ENCODE results near the gene EPHA3.

EPHA3 gene

DNA sequence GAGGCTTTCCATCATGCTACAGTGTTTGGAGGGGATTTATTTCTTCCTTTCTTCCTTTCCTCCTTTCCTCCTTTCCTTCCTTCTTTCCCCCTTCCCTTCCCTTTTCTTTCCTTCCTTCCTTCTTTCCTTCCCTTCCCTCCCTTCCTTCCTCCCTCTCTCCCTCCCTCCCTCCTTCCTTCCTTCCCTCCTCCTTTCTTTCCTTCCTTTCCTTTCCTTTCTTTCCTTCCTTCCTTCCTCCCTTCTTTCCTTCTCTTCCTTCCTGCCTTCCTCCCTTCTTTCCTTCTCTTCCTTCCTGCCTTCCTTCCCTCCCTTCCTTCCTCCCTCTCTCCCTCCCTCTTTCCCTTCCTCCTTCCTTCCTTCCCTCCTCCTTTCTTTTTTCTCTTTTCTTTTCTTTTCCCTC lies 127.2 kb downstream of the EPHA3 start:
- DNase-seq = no peak

DNA sequence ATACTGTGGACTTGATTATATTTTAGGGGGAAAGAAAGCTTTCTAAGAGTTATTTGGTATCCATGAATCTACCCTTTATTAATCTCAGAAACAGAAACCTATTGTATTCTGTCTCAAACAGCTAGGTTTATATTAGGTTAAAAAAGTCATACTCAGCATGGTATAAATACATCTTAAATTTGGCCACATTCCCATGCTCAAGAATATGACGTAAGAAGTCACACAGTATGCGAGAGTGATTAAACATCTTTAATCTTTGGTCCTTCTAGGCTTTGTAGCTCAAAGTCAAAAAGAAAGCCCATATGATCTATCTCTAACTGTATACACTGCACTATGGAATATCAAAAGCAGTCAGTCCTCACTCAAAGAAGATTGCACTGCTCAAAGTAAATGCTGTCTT lies 131.4 kb downstream of the EPHA3 start:
- DNase-seq = no peak

DNA sequence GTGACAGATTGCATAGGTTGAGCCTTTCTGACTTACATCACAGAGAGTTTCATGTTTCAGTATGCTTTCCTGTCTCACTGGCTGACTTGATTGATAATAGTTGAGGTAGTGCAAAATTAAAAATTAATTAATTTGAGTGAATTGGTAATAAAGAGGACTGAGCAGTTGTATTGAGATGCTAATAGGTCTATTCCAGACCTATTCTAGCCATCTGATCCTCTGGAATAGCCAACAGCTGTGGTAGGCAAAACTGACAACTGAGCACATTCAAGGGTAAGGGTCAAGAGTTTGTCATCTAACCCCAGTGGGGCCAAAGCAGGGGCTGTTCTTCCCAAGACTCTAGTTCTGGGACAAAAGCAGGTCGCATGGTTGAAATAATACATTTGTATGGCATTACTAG lies 132.4 kb downstream of the EPHA3 start:
- DNase-seq = no peak

DNA sequence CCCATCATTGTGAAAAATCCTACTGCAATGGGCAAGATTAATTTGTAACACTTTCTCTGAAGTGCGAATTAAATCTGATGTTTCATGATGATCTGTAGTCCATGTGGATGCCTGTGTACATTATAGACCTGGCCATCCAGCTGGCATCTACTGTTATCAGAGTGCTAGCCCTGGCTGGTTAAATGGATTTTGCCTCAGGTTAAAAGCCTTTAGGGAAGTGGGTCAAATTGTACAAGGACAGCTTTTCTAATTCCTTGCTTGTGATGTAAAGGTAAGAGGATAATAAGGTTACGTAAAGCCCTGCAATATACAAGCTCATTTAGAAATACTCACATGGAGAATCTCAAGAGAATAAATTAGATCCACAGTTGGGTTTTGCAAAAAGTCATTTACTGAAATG lies 138.2 kb downstream of the EPHA3 start:
- no peak for DNase-seq

DNA sequence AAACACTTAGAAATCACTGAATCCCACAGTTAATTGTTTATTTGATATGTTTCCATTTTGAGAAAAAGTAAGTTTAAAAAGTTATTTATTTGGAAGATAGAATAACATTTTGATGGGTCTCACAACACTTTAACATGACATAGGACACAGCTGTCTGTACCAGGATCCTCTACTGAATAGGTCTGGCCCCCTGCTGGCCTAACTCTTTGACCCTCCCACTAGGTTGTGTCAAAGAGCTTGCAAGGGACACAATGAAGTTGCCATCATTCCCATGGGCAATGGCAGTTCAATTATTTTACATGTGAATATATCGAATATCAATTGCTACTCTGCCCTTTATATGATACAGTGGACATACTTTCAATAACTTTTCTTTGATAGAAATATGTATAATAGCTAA lies 138.9 kb downstream of the EPHA3 start:
- no peak for DNase-seq

DNA sequence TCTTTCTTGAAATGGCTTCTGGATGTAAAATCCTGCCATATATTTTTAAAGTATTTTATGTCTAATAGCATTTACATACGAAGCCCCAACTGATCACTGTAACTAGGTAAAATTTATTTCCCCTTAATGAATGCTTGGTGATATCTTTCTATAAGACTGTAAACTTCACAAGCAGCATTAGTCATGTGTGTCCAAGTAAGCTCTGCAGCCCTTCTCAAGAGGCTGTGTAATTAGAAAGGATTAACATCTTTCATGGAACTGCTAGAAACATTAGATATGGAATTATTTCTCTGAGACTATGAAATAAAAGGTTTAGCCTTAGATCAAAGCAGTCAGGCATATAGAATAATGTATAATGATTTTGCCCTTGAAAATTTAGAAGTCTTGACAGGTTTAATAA lies 143.3 kb downstream of the EPHA3 start:
- DNase-seq = no peak

DNA sequence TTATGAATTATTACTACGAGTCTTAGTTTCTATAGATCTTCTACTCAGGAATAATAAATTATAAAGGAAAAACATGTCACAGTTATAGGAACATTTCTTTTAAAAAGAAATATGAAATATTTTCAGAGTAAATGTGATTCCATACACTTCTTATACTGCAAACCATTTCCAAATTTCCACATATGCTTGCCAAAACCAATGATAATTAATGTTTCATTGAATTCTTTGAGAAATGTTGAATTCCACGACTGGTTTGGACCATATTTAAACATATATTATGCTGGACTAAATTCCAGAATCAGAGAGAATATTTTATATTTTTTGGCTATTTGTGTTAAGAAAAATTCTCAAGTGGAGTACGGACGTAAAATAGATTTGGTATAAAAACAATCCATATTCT lies 144.6 kb downstream of the EPHA3 start:
- no peak for DNase-seq

DNA sequence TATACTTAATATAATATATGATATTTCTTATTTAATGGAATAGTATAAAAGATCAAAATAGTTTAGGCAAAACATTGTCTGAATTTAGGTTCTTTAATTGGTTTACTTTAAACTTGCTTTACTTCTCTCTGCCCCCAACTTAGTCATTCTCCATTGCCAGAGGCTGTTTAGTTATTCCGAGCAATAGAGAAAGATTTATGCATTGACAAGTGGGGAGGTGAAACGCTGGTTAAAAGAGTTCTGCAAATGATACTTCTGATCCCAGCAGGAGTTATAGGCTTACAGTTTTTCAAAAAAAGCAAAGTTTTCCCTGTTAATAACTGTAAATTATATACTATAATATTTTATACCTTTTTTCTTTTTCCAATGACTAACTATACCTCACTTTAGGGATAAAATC lies 145.4 kb downstream of the EPHA3 start:
- DNase-seq = no peak

DNA sequence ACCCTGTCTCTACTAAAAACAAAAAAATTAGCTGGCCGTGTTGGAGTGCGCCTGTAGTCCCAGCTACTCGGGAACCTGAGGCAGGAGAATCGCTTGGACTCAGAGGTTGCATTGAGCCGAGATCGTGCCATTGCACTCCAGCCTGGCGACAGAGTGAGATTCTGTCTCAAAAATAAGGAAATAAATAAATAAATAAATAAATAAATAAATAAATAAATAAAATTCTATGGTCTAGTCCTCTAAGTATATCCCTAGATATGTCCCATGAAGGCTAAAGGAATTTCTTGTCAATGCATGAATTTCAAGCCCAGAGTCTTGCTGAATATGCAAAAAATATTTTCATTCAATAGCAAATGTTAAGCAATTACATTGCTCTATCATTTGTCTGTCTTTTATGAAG lies 149.0 kb downstream of the EPHA3 start:
- no peak for DNase-seq

DNA sequence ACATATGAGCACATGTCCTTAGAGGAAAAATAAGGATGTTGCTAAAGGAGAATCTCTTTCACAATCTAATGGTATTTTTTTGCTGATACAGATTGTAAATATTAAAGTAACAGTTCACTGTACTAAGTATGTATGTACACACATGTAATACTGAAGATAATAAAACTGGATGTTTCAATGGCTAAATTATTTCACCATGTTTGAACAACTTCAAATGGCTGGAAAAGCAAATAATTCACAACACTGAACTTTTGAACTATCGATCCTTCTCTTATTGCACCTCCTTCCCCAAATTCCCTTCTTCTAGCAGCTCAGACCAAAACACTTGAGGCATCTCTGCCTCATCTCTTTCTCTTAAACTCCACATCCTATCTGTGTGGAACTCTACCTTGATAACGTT lies 149.5 kb downstream of the EPHA3 start:
- DNase-seq = no peak

DNA sequence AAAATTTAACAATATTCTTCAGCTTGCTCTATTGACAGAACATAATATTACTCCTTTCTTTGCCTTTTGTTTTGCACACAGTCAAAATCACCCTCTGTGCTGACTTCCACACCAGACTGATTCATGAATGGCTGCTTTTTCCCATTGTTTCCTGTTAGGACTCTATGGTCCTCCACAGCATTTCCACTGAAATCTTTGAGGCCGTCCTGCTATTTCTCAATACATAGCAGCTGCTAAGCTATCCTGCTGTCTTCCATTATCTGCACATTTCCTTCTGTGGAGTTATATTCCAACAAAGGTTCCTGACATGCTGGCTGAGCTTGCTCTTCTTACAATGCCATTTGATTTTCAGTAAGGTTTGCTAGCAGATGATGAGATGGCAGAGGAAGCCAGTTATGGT lies 153.3 kb downstream of the EPHA3 start:
- no peak for DNase-seq

DNA sequence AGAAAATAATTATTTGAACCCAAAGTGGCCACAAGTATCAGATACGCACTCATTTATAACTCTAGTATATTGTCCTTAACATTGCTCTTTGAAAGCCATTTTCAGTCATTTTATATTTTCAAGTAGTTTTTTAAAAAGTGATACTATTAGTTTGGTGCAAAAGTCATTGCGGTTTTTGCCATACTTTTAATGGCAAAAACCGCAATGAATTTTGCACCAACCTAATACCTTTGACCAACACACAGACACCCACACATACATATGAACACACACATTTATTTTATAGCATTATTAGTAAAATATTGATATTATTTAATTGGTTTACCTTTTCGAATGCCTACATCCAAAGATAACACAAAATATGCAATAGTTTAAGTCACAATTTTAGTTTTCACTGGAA lies 154.3 kb downstream of the EPHA3 start:
- DNase-seq = no peak

DNA sequence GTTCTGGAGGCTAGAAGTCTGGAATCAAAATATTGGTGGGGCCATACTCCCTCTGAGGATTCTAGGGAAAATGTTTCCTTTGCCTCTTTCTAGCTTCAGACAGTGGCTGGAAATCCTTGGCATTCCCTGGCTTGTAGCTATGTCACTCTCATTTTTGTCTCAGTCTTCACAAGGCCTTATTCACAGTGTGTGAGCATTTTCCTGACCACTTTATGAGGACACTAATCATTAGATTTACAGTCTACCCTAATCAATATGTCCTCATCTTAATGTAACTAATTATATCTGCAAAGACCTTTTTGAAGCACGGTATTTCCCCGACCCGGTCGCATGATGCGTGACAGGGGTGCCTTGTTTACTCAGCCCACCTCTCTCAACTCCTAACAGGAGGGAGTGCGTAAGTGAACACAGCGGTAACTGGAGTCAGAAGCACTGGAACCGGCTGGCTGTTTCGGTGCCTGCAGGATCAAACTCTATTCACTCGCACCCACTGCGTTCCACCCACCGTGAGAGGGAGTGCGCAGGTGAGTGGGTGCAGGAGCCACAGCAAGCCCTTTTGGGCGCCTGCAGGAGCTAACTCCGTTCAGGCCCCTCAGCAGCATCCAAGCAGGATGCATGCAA lies 155.0 kb downstream of the EPHA3 start:
- no peak for DNase-seq

DNA sequence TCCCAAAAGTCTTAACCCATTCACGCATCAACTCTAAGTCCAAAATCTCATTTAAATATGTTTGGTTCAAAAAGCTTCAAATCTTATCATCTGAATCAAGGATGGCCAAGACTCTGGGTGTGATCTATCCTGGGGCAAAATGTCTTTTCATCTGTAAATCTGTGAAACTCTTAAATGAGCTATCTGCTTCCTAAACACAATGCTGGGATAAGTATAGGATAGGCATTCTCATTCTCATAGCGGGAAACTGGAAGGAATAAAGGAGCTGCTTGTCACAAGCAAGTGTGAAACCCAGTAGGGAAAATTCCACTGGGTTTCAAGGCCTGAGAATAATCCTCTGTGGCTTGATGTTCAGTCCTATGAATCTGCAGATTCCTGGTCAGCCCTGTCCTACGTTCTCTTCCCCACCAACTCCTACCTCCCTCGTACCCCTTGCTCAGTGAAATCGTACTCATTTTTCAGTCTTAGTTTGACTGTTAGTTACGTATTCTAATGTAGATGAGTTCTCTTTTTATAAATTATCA lies 156.7 kb downstream of the EPHA3 start:
- no peak for DNase-seq

DNA sequence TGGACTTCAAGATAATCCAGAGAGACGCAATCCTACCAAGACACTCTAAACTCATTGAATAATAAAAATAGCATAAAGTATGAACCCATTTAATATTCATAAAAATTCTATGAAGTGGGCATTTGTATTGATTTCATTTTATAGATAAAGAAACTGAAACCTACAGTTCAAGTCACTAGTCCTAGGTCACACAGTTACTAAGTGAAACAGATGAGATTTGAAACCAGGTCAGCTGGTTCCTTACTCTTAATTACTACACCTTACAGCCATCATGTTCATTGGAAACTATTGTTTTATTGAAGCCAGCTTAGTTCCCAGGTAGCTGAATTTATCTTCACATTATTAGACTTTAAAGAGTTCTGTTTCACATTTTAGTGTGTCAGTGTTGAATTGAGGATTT lies 158.7 kb downstream of the EPHA3 start:
- no peak for DNase-seq

DNA sequence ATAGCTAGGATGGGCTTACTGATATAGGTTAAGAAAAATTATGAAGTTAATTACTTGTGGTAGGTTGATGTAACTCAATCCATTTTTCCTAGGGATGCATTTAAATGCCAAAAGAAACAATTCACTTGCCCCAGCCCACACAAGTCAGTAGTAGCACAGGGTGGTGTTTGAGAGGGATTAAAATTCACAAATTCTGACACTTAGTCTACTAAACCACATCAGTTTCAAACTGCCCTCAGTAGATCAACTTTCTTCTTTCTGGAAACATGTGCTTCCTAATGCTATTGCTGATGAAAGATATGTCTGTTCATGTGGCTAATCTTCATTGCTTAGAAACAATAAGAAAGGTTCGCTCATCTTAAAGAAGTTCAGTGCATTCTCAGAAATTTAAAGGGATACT lies 160.6 kb downstream of the EPHA3 start:
- no peak for DNase-seq

DNA sequence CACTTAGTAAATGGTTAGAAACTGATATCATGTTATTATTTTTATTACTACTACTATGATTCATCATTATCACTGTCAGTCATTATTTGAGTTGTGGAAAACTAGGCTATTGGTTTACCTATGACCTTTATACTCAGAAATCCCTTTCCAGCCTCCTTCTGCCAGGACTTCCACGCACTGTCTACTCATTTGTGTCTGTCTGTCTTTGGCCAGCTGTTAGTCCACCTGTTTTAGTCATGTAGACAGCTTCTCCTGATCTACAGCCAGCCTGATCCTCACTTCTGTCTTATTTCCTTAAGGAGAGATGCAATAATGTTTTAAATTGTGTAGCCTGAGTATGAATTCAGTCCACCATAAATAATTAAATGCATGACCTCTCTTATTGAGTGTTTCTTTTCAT lies 162.8 kb downstream of the EPHA3 start:
- no peak for DNase-seq

DNA sequence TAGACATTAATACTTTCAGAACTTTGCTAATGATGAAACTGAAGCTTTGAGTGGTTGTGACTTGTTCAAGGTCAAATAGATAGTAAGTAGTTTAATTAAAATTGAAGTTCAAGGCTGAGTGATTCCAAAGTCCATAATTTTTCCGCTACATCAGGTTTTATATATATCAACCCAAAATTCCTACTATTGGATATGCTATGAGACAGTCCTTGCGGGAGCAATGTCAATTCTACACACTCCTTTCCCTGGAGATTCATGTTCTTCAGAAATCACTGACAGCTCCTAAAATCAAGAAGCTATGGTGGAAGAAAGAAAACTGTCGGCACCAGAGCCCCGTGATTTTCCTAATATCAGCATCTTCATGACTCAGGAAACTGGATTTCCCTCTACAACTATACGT lies 167.6 kb downstream of the EPHA3 start:
- DNase-seq = no peak

DNA sequence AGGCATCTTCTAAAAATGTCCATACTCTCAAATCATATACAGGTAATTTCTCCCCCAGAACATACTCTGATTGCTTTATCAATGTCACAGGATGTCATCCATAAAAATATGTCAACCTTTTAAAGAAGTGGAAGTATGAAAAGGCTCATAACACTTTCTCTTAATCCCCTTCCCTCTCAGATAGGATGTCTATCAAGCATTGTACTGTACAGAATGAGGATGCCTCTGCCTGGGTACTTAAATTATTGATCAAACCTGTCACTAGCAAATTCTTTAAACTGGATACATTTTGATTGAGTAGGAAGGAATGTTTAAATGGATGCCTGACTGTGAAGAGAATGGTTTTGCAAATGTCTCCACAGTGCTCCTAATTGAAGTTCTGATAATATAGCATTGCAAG lies 168.7 kb downstream of the EPHA3 start:
- DNase-seq = no peak

DNA sequence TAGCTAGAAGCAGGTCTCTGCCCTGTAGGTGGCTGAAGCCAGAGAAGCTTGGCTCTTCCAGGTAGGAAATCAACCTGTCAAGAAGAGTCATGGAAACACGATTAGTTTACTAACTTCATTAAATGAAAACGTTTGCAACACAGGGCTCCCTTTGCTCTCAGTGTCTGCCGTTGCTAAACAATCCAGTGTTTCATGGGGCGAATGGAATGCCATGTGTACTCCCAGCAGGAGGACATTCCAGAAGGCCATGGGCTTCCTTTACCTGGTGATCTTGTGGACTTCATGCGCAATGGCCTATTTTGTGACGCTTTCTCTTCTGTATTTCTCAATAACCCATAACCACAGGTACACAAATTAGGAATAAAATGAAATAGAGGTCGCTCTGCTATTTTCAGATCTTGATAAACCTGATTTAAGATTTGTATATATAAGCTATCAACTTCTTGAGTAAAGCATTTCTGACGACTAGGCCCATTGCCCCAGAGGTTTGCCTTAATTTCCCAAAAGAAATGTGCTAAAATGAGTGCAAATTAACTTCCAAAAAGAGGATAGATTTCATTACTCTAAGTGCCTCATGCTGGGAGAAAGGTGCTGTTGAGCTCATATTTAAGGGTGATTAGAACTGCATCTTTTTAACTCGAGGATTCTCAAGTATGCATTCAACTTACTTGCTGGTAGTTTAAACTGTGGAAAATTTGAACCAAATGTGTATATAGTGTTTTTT lies 171.0 kb downstream of the EPHA3 start:
- no peak for DNase-seq

DNA sequence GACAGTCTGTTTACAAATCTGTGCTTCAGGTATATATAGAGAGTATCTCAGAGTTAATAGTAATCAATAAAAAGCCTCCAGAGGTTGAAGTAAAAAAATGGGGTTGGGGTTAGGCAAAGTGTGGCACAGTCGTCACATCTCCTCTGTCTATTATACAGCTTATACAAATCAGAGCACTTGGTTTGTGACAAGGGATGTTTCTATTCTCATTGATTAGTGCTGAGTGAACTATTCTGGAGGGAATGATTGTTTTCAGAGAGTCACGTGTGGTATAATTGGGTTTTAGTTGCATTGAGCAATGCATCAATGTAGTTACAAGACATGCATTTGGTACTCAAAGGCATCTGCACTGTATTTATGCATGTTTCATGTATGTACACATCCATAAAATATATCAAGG lies 172.9 kb downstream of the EPHA3 start:
- no peak for DNase-seq

DNA sequence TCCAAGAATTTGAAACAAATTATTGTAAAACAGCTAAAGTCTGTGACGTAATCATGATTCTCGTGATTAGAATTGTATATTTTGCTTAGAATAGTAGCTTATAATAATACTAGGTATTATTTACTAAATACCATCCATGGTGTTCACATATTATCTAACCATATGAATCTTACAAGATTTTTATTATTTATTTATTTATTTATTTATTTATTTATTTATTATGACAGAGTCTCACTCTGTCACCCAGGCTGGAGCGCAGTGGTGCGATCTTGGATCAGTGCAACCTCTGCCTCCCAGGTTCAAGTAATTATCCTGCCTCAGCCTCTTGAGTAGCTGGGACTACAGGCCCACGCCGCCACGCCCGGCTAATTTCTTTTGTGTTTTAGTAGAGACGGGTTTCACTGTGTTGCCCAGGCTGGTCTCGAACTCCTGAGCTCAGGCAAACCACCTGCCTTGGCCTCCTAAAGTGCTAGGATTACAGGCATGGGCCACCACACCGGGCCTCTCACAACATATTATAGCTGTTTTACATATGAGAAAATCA lies 173.5 kb downstream of the EPHA3 start:
- DNase-seq = no peak

DNA sequence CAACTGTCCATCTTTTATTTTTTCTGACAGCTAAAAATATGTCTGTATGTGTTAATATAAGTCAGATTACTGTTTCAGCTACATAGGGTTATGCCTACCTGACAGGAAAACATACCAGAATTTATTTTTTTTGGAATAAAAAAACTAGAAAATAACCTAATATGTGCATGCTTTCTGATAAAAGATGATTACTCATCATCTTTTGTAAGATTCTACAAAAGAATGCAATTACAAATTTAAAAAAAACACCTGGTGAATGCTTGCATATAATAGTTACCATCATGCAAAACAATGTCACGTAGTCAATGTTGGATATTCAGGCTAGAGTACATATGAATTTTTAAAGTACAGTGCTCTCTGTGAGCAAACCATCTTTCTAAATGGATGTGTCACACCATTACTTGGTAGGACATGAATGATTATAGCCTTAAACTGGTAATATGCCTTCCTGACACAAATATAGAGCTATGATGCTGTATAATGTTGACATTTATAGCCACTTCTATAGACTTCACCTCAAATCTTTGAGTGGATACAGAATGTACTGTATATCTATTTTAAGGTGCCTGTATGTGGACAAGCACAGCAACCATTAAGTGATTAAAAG lies 180.6 kb downstream of the EPHA3 start:
- DNase-seq = no peak

DNA sequence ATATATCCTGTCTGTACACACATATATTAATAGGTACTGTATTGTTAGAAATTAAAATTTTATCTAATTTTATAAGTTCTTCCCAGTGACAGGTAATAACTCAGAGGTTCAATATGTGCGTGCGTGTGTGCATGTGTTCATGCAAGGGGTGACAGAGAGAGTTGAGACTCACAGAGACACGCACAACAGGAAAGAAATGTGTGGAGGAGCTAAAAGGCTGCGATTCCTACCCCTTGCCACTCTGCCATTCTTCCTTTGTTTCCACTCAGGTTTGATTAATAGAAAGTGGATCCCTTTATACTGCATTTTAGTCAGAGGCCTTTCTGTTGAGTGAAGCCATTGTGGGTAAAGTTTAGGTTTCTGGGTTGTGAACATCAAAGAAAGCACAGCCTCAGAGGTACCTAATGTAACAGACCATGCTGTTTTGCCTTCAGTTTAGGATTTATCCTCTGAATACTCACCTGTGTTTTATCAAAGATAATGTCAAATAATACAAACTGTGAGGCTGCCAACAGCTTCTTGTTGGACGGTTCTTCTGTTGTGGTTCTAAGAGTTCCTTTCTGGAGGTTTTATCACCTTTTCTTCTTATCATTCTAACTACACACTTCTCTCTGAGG lies 182.3 kb downstream of the EPHA3 start:
- no peak for DNase-seq
